Natural killer cell (primary cell): ENCODE results near the gene SAA2. TPM values are rescaled to one million over a fixed set of nuclear protein-coding genes. Genes with fewer than 3 reads are reported as not detected.

ENCODE experiments used
- ATAC-seq, 3 donors: fragments of 150-1000 bp in 2 of 3; fragments of 200-7000 bp in 1 of 3; cut with Tn5 transposase; 1 replicate in 1 of 3; 2 replicates in 2 of 3; pipeline ENCODE4 v1.10.0; 2021; ENCODE audit warnings: mild to moderate bottlenecking in 2 of 3, moderate library complexity in 2 of 3
- DNase-seq, 2 donors: peaks; one replicate each; pipeline versions ENCODE4 v3.0.0 to v3.0.0-alpha.2; 2013 to 2021; ENCODE audit warnings: mixed read lengths in 1 of 2
- H3K27ac ChIP-seq: one replicate; pipeline ENCODE4 v1.5.1; 2013; ENCODE audit warnings: mild to moderate bottlenecking, low read length
- H3K27me3 ChIP-seq: one replicate; pipeline ENCODE4 v1.6.1; 2013; ENCODE audit warnings: low read length; ENCODE audit not compliant: control insufficient read depth, insufficient read depth
- H3K36me3 ChIP-seq: one replicate; pipeline ENCODE4 v1.6.1; 2013; ENCODE audit warnings: low read length; ENCODE audit not compliant: control insufficient read depth, insufficient read depth
- H3K4me1 ChIP-seq: one replicate; pipeline ENCODE4 v1.6.1; 2013; ENCODE audit warnings: low read length; ENCODE audit not compliant: control insufficient read depth, insufficient read depth
- H3K4me3 ChIP-seq: one replicate; pipeline ENCODE4 v1.5.1; 2013; ENCODE audit warnings: low read length
- H3K9me3 ChIP-seq: one replicate; pipeline ENCODE4 v1.6.1; 2013; ENCODE audit warnings: low read length; ENCODE audit not compliant: control insufficient read depth, insufficient read depth
- H3K27ac Mint-ChIP-seq, 2 donors: one replicate each; pipeline ENCODE4 v1.8.0; 2022; ENCODE audit warnings: mild to moderate bottlenecking in 2 of 2, mixed read lengths in 2 of 2, moderate library complexity in 1 of 2
- H3K27me3 Mint-ChIP-seq, 2 donors: one replicate each; pipeline ENCODE4 v1.8.0; 2022; ENCODE audit warnings: low read depth in 2 of 2, mixed read lengths in 2 of 2
- H3K36me3 Mint-ChIP-seq: one replicate; pipeline ENCODE4 v1.8.0; 2022; ENCODE audit warnings: mixed read lengths
- H3K4me1 Mint-ChIP-seq, 2 donors: one replicate each; pipeline ENCODE4 v1.8.0; 2022; ENCODE audit warnings: mixed read lengths in 2 of 2
- H3K4me3 Mint-ChIP-seq: one replicate; pipeline ENCODE4 v1.8.0; 2022; ENCODE audit warnings: mild to moderate bottlenecking, moderate library complexity, mixed read lengths
- H3K9me3 Mint-ChIP-seq, 2 donors: one replicate each; pipeline ENCODE4 v1.8.0; 2022; ENCODE audit warnings: mixed read lengths in 2 of 2
- CTCF ChIP-seq: fragments of 200-600 bp; IDR thresholded peaks from one replicate; pipeline ENCODE4 v1.8.0; 2022; ENCODE audit warnings: antibody characterized with exemption
- WGBS: methylation state at CpG from one replicate; pipeline ENCODE4 v1.1.7; 2013; ENCODE audit warnings: missing lambda C conversion rate; ENCODE audit not compliant: insufficient coverage; 5-methylcytosine and 5-hydroxymethylcytosine counted together
- intact Hi-C: fragments of 100-400 bp; cut with micrococcal nuclease; formaldehyde crosslinking; loops from one replicate; pipeline ENCODE4 v1.14.2; 2022
- total RNA-seq, 4 donors: library from RNA; stranded (reverse); fragments of 120-200 nt in 1 of 4; gene quantifications; one replicate each; pipeline versions ENCODE4 v1.2.3 to v1.2.4, GENCODE V29; 2013 to 2022

Gene SAA2
- total RNA-seq, 3 donors from 2014 or later (not counting 1 experiment from before 2014, with no cell fraction given): not detected

DNA sequence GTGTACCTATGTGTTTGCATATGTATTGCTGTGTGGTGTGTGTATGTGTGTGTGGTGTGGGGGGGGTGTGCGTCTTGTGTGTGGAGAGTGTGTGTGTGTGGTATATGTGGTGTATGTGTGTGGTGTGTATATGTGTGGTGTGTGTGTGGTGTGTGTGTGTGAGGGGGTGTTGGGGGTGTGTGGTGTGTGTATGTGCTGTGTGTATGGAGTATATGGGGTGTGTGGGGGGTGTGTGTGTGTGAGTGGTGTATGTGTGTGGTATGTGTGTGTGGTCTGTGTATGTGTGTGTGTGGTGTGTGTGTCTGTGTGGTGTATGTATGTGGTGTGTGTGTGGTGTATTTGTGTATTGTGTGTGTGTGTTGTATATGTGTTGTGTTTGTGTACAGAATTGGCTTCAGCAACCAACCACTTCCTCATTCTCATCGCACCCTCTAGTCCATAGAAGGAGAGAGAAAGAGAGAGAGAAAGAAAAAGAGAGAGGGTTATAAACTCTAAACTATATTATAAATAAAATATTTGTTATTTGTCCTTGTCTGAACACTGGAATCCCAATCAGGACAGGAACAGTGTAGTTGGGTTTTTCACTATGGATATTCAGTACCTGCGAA is 25.6 kb downstream of the SAA2 start:
- H3K9me3 Mint-ChIP-seq: no peaks in the 10 kb centered on the region
- WGBS: 100% methylated on average over 2 of the region's 3 CpGs
- no peaks in the 10 kb centered on the region for H3K36me3 ChIP-seq
- H3K27ac Mint-ChIP-seq: no peak overlapping the region
- no peak overlapping the region for H3K4me3 ChIP-seq
- H3K36me3 Mint-ChIP-seq: no peaks in the 10 kb centered on the region
- no peak for TF ChIP-seq CTCF
- no peaks in the 10 kb centered on the region for H3K4me1 ChIP-seq
- peak in 1 of 3 donors; percentile 54 for ATAC-seq
- intact Hi-C loops: no loop called here
- no peaks in the 10 kb centered on the region for H3K9me3 ChIP-seq
- no peaks in the 10 kb centered on the region for H3K4me1 Mint-ChIP-seq
- no peak for DNase-seq
- H3K27me3 ChIP-seq: no peaks in the 10 kb centered on the region
- H3K27ac ChIP-seq: no peak overlapping the region
- H3K4me3 Mint-ChIP-seq: no peak overlapping the region
- peaks cover 29 to 30% of the 10 kb centered on the region in 2 donors for H3K27me3 Mint-ChIP-seq

DNA sequence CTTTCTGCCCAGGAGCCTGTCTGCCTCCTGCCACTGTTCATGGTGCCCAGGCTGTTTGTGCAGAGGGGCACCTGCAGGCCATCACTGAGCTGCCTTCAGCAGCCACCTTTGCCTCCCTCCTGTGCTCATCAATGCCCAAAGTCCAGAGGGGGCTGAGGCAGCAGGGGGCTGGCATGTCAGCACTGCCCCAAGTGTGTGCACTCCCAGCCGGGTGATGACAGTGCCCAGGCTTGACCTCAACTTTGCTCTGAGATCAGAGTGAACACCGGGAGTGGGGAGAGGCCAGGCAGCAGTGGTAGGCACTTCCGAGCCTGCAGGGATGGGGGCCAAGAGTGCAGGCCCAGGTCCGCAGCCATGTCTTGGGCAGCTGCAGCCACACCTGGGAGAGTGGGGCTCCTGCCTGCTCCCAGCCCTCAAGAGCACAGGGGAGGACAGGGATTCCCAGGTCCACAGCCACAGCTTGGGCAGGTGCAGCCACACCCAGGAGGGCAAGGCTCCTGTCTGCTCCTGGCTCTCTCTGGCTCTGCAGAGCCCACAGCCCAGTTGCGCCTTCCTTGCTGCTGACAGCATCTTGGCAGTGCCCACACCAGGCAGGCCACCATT is 27.1 kb downstream of the SAA2 start:
- no peak for ATAC-seq
- H3K27me3 Mint-ChIP-seq: peaks cover 26 to 41% of the 10 kb centered on the region in 2 donors

DNA sequence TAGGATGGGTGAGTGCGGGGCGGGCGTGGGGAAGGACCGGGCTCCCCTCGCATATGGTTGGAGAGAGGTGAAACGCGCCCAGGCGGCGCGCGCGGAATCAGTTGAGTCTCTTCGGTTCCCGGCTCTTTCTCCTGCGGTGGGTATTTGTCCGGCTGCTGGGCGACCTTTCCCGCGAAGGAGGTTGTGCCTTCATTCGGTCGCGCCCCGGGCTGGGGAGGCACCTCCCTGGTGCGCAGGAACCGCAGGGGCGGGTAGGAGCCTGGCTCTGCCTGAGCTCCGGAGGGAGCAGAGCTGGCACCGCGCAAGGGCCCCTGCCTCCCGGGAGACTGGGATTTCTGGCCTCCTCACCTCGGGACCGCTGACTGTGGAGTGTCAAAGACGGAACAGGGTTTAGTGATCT is 39.4 kb downstream of the SAA2 start:
- Mint-ChIP-seq H3K9me3 (no peaks in the 10 kb centered on the region), H3K36me3 (no peaks in the 10 kb centered on the region), H3K27ac (no peak overlapping the region), H3K4me3 (no peak overlapping the region), H3K4me1 (no peaks in the 10 kb centered on the region), H3K27me3 (peaks cover 34 to 65% of the 10 kb centered on the region in 2 donors)
- Histone ChIP-seq H3K27ac (no peak overlapping the region), H3K36me3 (no peaks in the 10 kb centered on the region), H3K27me3 (no peaks in the 10 kb centered on the region), H3K9me3 (no peaks in the 10 kb centered on the region), H3K4me1 (no peaks in the 10 kb centered on the region), H3K4me3 (no peak overlapping the region)
- WGBS: 28% methylated on average over 33 of the region's 33 CpGs
- DNase-seq (no peak), ATAC-seq (no peak)
- intact Hi-C loops: no loop called here
- TF ChIP-seq CTCF: no peak

More for the DNA sequence above, 27.1 kb downstream of the SAA2 start:
- no peak for TF ChIP-seq CTCF
- no peaks in the 10 kb centered on the region for H3K36me3 Mint-ChIP-seq
- Histone ChIP-seq H3K36me3 (no peaks in the 10 kb centered on the region), H3K4me3 (no peak overlapping the region), H3K9me3 (no peaks in the 10 kb centered on the region), H3K4me1 (no peaks in the 10 kb centered on the region), H3K27ac (no peak overlapping the region), H3K27me3 (no peaks in the 10 kb centered on the region)
- DNase-seq: no peak
- H3K4me1 Mint-ChIP-seq: no peaks in the 10 kb centered on the region
- H3K4me3 Mint-ChIP-seq: no peak overlapping the region
- no peak overlapping the region for H3K27ac Mint-ChIP-seq
- no peaks in the 10 kb centered on the region for H3K9me3 Mint-ChIP-seq
- WGBS: 73% methylated on average over 5 of the region's 5 CpGs
- intact Hi-C loops: no loop called here

DNA sequence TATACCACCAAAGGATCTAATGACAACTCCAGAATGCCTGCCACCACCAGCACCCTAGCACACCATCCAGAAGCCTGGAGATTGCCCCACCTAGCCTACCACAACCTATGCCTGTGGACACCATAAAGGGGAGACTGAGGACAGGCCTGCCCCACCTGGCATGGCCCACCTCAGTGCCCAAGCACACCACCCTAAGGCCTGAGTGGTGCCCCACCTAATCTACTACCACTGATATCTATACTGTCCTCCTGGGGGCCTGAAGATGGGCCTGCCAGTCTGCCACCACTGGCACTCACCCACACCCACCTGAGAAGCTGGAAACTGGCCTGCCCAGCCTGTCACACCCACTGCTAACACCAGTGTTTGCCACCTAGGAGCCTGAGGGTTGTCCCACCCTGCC is 43.7 kb downstream of the SAA2 start:
- no peak overlapping the region for H3K4me3 Mint-ChIP-seq
- intact Hi-C loops: no loop called here
- no peaks in the 10 kb centered on the region for H3K36me3 Mint-ChIP-seq

More for the DNA sequence above, 43.7 kb downstream of the SAA2 start:
- Histone ChIP-seq H3K4me3 (no peak overlapping the region), H3K27me3 (peaks cover 3% of the 10 kb centered on the region), H3K36me3 (no peaks in the 10 kb centered on the region), H3K27ac (no peak overlapping the region), H3K4me1 (no peaks in the 10 kb centered on the region), H3K9me3 (no peaks in the 10 kb centered on the region)
- Mint-ChIP-seq H3K27me3 (peaks cover 46 to 69% of the 10 kb centered on the region in 2 donors), H3K27ac (no peak overlapping the region), H3K9me3 (no peaks in the 10 kb centered on the region), H3K4me1 (no peaks in the 10 kb centered on the region)
- ATAC-seq (no peak), DNase-seq (no peak)
- no peak for TF ChIP-seq CTCF
